Putamen (tissue), 1 donor: Measurements from ENCODE around the gene RAP1A.
A peak's percentile ranks its signal among the peaks of the same experiment; 100 is the strongest.

ENCODE experiments used
- DNase-seq: peaks from one replicate; pipeline ENCODE4 v3.0.0-alpha.2; 2016; ENCODE audit warnings: low spot score

RAP1A gene

DNA sequence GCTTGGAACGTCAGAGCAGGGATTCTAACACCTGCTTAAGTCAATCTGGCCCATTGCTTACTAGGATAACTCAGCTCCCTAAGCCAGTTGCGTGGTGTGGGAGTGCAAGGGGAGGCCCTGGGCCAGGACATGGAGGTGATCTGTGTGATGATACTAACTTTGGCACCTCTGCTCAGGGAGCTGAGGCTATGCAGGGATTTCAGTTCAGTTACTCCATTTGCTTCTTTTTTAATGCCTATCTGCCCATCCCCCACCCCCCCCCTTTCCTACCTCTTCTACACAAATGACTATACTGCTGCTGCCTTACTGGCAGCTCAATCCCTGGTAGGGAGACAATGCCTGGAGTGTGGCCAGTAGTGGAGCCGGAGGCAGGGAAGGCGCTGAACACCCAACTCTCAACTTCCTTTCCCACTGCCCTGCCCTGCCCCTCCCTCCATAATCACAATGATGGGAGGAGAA lies 100.1 kb downstream of the RAP1A start:
- DNase-seq: no peak

DNA sequence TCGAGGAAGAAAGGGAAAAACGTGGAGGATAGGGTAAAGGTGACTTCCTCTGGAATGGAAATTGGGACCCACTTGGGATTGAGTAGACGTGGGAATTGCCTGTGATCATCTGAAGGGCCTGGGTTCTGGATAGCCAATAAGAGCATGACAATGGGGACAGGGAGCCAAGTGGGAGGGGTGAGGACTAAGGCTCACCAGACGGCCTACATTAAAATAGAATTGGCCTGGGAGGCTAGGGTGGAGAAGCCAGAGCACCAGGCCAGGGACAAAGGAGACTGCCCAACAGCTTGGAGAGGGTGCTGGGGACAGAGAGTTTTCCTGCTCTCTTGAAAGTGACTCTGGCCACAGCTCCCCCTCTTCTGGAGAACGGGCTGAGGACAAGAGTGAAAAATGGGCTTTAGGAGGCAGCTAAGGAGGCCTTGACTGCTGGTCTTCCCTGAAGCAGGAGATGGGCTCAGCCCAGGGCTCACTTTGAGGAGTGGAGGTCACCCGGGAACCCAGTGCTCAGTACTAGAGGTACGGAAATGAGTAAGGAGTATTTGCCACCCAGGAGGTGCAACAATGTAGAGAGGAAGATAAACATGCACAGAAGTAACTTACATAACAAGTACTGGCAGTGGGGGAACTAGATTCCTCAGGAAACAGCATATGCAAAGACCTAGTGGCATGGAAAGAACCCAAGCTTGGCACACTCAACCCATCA lies 100.8 kb downstream of the RAP1A start:
- no peak for DNase-seq

DNA sequence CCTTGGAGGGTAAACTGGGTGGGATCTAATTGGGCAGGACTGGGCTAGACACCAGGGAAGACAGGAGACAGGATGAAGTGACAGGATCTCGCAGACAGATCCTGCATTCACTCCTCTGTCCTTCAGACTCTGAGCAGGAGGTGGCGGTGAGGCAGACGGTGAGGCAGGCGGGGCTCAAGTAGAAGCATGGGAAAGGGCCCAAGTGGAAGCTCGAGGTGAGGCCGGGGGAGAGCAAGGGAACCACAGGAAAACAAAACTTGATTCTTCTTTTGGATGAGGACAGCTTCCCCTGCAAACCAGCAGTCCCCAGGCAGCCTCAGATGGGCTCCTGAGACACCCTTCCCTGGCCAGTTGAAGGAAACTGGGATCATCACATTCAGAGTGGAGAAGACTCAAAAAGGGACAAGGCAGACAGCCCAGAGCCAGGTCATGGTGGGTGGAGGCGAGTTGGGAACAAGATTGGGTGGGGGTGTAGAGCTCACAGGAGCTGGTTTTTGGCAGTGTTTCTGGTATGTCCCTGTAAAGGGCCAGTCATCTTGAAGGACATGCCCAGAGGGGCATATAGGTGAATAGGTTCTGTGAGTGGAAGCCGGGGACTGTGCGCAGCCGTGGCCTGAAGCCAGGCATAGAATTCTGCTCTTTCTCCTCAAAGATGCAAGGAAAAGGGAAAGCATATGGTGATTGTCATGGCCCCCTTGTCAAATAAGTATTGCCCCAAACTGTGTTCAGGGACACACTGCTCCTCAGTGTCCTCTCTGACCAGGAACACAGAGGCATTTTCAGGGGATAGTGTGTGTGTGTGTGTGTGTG lies 101.6 kb downstream of the RAP1A start:
- DNase-seq: no peak

DNA sequence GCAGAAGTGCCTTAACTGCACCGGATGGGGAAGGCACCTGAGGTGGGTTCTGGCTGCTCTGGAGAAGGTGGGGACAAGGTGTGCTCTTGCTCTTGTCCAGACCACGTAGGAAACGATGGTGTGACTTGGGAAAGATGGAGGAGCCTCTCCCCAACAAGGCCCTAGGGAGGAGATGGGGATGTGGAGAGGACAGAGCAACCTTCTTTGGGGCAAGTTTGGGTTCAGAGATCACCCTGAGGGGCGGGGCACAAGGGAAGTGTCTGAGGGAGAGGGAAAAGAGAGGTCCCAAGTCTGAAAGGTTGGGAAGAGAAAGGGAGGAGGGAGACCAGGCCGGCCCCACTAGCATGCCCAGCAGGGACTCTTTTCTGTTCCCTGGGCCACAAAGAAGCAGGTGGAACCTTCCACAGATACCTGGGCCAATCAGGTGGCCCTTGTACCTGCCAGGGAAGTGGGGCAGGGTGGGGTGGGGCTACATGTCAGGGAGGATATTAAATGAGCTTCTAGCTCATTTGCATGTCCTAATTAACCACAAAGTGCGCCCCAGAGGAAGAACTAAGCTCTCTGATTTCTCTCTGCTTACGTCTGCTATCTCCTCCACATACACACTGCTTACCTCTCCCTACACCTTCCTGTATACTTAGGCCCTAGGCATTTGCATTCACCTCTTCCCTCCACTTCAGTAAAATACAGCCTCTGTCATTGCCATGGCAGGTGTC lies 103.7 kb downstream of the RAP1A start:
- no peak for DNase-seq

DNA sequence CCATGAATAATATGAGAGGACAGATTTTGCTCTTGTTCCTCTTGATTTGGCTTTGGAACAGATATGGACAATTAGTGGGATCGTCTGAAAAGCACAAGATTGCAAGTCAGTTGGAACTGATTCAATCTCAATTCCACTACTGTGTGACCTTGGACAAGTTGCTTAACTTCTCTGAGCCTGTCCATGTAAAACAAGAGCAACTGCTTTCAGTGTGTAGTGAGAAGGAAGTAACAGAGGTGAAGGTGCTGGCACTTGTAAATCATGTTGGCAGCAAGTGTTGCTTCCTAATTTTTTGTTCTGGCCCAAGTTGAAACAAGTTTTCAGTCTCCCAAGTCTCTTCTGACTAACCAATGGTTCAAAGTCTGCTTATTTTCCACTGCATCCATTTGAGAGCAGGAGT lies 104.3 kb downstream of the RAP1A start:
- no peak for DNase-seq

DNA sequence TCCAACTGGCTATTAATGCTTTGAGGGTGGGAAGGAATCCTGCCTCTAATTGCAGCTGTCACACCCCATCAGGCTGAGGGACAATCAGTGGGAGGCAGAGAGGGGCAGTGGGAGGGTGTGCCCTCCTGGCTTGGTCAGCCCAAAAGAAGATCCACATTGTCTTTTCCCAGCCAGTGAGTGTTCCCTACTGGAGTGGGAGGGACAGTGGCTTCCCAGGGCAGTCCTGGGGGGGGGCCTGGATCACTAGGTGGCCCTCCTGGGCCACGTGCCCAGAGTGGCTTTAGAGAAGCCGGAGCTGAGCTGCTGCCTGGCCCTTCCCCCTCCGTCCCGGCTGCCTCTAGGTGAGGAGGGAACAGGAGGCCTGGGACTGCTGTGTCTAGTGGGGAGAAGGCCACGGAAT lies 105.6 kb downstream of the RAP1A start:
- no peak for DNase-seq

DNA sequence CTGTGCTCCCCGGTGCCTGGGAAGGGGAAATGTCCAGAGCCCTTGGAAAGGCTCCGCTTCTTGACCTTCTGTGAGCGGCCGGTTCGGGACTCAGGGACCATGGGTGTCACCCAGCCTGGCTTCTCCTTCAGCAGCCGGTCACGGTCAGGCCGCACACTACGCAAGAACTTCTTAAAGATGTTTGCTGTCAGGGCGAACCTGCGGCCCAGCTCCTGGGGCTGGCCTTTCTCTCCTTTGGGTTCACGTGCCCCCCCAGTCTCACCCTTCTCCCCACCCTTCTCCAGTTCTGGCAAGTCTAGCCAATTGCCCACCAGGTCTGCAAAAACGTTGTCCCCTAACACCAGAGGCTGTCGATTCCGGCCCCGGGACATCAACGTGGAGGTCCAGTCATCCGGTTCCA lies 107.5 kb downstream of the RAP1A start:
- DNase-seq: no peak

DNA sequence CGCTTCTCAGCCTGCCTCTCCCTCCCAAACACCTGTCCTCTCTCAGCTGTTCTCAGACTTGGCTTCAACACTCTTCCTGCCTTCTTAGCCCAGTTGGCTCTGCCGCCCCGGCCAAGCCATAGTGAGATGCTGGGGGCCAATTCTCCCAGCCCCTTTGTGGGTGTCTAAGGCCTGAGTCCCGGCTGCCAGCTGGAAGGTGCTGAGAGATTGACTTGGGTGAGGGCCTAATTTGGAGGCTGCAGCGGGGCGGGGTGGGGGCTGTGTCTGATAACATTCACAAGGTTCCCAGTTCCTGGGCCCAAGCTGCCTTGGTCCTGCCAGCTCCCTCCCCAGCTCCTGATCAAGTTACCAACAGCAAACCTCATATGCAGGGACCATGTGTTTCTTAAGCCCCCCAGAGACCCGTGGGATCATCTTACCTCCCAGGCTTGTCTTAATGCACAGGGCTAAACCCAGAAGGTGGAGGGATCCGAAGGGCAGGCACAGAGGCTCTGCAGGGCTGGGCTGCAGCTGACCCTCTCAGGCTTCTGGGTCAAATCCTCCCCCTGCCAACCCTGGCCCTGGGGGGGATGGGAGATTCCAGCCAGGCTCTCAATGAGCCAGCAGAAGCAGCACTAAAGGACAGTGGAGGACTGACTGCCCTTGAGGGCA lies 109.8 kb downstream of the RAP1A start:
- DNase-seq: no peak

DNA sequence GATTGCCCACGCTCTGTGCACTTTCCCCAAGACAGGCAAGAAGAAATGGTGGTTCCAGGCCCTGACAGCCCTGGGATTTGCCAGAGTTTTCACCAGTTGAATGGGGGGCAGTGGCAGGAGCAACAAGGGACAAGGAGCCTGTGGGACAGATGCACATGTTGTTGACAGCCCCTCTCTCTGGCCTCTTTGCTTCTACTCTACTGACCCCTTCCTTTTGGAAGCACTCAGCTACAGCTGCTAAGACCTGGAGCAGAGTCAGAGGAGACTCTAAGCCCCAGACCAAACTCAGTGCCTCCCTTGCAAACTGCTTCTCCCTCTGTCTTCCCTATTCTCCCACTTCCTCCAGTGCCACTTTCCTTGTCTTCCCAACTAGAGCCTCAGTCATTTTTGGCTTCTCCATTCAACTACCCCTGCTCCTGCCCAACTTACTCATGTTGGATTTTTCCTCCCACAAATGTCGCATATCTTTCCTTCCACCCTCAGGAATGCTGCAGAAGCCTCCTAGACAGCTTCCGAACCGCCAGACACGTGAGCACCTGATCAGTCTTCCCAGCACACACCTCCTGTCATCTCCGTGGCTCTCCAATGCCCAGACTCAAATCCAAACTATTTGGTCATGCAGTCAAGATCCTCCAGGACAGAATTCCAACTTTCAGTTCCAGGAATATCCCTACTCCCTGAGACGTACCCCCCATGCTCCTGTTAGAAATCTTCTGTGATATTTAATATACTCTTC lies 110.5 kb downstream of the RAP1A start:
- no peak for DNase-seq

DNA sequence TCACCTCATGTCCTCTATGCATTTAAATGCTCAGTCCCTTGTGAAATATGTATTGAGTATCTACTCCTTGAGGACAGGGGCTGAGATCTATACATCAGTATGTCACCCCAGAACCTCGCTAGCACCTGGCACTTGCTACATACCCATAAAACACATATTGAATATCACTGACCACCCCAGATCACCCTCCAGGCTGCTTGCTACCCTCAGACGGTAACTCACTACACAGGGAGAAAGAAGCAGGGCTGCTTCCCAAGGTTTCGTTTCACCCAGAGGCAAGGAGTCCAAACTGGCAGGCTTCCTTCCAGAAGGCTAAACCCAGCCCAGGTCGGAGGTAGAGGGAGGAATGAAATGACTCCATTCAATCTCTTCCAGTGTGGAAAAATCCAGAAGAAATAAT lies 111.1 kb downstream of the RAP1A start:
- DNase-seq: no peak

DNA sequence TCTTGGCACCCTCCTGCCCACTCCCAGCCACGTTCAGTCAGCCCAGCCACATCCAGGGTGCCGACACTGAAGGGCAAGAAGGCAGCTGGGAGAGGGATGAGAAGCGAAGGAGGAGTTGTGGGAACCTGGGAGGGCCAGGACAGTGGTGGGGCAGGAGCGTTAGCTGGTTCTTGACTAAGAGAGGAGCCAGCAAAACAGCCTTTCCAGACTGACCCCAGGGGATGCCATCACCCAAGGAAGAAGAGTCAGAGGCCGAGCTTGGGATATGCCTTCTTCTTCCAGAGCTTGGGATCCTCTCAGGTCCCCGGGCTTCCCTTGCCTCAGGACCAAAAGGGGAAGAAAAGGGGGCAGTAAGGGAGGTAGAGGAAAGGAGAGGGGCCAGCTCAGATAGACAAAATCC lies 112.4 kb downstream of the RAP1A start:
- no peak for DNase-seq

DNA sequence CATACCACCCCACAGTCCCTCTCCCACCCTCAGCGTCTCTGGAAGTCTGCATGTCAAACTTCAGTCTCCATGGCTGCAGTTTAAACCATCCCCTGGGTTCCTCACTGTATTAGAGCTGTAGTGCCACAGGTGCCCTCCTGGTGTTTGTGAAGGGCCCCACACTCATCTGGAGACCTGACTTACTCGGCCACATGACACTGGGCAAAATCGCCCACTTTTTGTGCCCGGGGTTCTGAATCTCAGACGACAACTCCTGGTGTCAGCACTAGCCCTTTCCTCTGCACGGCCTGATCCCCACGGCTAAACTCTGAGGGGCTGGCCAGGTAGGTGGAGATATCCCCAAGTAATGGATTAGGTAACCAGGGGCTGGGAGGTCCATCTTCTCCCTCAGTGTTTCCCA lies 113.1 kb downstream of the RAP1A start:
- DNase-seq: no peak

DNA sequence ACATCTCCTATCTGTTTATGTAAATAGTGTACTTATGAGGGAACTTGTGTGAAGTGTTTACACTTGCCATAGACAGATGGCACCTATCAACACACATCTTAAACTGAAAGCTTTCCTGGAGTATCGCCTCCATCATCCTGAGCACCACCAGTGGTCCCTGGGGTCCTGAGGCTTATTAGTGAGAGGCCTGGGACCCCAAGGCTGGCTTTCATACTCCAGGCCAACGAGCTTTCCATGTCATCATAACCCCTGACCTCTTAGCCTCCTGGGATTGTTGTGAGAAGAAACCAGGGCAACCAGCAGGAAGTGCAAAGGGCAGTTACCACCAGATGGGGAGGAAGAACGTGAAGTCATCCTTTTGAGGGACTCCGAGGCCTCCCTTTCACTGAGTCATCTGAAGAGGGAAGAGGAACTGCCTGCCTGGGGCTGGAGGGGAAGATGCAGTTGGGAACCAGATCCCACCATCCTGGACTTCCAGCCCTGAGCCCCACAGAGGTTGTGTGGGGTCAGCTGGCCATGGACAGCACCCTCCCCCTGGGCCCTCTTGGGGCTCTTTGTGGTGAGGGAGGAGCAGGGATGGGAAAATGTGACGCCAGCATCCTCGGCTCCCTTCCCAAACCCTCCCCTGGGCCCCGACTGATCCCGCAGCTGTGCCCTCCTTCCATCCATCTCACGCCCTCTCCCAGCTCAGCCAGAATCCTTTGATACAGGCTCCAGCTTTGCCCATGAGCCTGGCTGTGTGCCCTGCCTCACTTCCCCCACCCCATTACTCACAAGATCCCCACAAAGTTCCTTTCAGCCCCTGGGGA lies 113.8 kb downstream of the RAP1A start:
- peak; percentile 37 for DNase-seq

DNA sequence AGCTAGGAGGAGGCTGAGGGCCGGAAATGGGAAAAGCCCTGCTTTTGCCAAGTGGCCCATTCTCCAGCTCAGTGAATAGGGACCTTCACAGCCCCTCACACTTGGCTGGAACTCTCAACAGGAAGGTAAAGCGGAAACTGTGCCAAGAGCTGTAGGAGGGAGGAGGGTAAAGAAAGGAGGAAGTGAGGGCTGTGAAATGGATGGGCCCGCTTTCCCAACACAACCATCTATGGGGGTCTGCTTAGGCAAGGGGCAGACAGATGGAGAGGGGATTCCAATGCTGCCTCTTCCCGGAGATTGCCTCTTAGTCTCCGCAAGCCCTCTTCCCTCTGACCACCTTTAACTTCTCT lies 114.4 kb downstream of the RAP1A start:
- no peak for DNase-seq

DNA sequence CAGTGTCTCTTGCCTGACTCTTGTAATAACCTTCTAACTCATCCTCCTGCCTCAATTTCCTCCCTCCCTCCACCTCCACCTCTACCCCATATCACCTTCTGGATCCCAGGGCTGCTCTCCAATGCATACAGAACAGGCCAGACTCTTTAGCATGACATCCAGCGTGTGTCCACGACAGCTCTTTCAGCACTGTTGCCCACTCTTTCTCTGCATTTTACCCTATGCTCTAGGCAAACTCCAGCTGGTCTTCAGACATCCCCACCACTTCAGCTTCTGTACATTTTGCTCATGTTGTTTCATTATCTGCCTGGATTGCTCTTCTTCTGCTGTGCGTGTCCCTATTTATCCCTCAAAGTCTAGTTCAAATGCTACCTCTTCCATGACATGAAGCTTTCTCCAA lies 114.8 kb downstream of the RAP1A start:
- no peak for DNase-seq

DNA sequence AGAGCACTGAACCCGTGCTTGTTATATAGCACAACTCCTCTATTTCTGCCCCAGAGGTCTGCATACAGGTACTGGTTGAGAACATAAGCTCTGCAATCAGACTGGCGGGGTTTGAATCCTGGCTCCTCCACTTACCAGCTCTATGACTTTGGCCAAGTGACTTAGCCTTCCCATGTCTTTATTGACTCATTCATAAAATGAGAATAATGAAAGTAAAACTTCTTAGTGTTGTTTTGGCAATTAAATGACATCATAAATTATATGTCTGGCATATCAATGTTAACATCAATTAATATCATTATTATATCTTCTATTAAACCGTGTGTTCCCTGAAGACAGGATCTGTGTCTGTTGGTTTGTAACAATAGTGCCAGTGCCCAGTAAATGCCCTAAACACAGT lies 115.3 kb downstream of the RAP1A start:
- DNase-seq: no peak

DNA sequence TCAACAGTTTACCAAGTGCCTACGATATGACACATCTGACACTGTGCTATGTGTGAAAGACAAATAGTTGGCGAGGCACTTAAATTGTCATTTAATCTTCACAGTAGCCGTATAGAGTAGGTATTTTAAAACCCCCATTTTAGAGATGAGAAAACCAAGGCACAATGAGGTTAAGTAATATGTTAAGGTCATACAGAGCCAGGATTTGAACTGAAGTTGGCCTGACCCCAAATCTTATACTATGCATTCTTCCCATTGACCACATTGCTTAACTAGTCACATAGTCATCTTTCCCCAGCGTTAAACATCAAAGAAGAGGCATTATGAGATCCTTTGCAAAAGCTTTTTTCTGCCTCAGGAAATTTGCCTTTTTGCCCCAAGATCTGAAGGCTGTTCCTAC lies 115.7 kb downstream of the RAP1A start:
- DNase-seq: no peak

DNA sequence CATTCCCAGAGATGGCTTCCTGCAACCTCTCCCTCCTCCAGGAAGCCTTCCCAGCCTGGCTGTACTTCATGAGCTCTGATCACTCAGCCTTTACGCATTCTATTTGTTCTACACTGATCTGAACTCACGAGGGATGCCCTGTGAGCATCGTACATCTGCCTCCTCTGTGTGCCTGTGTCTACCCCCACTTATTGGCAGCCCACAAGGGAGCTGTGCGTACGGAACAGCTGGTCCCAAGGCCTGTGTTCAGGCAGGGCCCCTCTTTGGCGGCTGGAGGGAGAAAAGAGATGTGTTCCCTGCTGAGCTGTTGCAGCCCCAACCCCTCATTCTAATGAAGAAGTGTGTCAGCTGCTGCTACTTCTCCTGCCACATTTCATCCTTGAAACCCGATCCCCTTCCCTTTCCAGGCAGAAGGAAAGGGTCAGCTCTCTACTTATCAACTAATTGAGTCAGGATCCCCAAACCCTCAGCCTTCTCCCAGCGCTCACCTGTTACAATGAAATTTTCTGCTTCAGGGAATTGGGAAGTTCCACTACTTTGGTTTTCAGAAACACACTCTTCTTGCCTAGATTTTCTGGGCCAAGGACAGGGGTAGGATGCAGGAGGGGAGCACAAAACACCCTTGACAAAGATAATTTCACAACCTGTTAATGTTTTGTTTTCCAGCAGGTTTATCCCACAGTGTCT lies 116.4 kb downstream of the RAP1A start:
- no peak for DNase-seq

DNA sequence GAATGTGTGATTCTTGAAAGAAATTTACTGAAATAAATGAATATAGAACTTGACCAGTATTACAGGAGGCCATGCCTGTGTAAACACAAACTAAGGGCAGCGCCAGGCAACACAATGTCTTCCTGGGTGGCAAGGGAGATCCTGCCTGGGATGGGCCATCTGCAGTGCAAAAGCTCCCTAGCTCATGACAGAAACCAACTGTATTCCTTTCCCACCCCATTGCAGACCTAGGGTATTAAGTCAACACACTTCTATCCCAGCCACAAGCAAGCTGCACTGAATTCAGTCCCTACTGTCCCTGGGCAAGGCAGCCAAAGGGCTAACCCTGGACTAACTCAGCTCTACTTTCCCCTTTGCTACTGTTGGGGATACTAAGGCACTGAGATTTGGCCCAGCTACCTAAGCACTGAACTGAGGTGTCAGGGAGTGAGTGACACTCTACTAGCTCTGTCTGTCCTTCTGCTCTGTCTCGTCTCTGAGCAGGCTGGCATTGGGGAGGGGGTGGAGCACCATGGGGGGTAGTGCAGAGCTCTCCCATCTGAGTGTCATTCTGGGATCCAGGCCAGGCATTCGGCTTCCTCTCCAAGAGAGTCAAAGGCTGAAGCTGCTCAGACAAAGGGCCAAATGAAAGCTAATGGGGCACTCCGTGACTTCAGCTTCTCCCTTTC lies 117.1 kb downstream of the RAP1A start:
- peak; percentile 84 for DNase-seq
